ENCODE data around the gene ARHGAP10. TPM values are rescaled to one million over a fixed set of nuclear protein-coding genes. Genes with fewer than 3 reads are reported as not detected.

ARHGAP10 gene
- total RNA-seq, 2 donors from 2014 or later: 23.9 to 28.7 TPM

DNA sequence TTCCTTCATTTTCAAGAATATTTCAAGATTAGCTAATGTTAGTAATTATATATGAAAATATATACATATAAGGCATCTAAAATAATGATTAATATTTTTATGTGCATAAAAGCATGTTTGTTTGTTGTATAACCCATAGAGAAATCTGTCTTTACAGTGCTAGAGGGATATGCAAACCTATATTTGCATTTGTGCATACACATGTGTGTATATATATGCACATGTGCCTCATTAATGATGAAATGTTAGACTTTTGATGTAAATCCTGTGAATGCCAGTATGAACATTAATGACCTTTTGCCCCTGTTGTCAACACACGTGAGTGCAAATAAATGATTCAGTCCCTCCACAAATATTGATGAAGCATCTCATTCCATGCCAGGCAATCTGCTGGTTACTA lies 197.9 kb downstream of the ARHGAP10 start:
- no peaks in the 10 kb centered on the region for H3K27me3 ChIP-seq
- DNase-seq: no peak
- WGBS, 2 donors: 48 to 52% methylated on average over 1 of the region's 1 CpG
- H3K9me3 ChIP-seq: no peaks in the 10 kb centered on the region
- no peak for ATAC-seq
- TF ChIP-seq, protein P1, sequence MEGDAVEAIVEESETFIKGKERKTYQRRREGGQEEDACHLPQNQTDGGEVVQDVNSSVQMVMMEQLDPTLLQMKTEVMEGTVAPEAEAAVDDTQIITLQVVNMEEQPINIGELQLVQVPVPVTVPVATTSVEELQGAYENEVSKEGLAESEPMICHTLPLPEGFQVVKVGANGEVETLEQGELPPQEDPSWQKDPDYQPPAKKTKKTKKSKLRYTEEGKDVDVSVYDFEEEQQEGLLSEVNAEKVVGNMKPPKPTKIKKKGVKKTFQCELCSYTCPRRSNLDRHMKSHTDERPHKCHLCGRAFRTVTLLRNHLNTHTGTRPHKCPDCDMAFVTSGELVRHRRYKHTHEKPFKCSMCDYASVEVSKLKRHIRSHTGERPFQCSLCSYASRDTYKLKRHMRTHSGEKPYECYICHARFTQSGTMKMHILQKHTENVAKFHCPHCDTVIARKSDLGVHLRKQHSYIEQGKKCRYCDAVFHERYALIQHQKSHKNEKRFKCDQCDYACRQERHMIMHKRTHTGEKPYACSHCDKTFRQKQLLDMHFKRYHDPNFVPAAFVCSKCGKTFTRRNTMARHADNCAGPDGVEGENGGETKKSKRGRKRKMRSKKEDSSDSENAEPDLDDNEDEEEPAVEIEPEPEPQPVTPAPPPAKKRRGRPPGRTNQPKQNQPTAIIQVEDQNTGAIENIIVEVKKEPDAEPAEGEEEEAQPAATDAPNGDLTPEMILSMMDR (IDR thresholded peaks at IDR 0.05): no peak
- no peak for TF ChIP-seq POLR2A (IDR thresholded peaks at IDR 0.05)
- H3K36me3 ChIP-seq (replicated peaks in 1 of 2; ENCODE audit: insufficient read depth in 1 of 2, low read depth in 2 of 2): no peaks in the 10 kb centered on the region
- H3K27ac ChIP-seq: no peak overlapping the region
- H3K4me3 ChIP-seq: no peak overlapping the region
- H3K4me1 ChIP-seq: no peaks in the 10 kb centered on the region
- intact Hi-C loops (cut with DNase I): no loop called here

DNA sequence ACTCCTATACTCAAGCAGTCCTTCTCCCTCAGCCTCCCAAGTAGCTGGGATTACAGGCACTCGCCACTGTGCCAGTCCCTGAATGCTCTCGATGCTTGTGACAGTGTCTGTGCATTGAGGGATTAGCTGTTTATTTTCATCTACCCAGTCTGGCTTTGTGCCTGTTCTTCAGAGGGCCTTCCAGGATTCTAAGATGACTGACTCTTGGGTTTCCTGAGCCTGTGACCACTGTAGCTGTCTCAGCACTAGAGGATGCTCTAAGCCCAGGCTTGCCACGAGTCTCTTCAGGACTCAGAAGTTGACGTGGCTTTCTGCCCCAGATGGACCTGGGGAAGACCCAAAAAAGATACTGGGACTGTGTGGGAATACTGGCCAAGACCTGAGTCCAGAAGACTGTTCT lies 201.4 kb downstream of the ARHGAP10 start:
- DNase-seq (no peak), ATAC-seq (no peak)
- H3K9me3 ChIP-seq: no peaks in the 10 kb centered on the region
- no peaks in the 10 kb centered on the region for H3K27me3 ChIP-seq
- intact Hi-C loops (cut with DNase I): no loop called here
- no peaks in the 10 kb centered on the region for H3K36me3 ChIP-seq (replicated peaks in 1 of 2; ENCODE audit: insufficient read depth in 1 of 2, low read depth in 2 of 2)
- TF ChIP-seq, protein P1 (IDR thresholded peaks at IDR 0.05): peak in 1 of 7 experiments; percentile 2
- no peak for TF ChIP-seq POLR2A (IDR thresholded peaks at IDR 0.05)
- H3K4me3 ChIP-seq: no peak overlapping the region
- H3K27ac ChIP-seq: no peak overlapping the region
- no peaks in the 10 kb centered on the region for H3K4me1 ChIP-seq
- WGBS, 2 donors: 92 to 95% methylated on average over 4 of the region's 4 CpGs

DNA sequence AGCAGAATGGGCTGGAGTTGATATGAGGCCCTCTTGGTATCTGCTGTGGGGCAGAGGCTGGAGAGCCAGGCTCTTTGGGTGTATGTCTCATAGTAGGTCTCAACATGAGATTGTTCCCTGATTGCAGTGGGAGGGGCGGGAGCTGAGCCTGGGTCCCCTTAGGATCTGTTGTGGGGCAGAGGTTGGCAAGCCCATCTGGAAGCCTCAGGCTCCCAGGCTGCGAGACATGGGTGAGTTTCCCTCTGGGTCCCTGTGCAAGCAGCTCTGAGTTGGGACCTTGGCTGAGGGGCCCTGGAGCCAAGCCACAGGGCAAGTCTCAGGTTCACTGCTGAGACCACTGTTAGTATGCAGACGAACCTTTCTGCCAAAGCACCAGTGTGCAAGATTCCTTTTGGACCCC lies 201.9 kb downstream of the ARHGAP10 start:
- no peaks in the 10 kb centered on the region for H3K27me3 ChIP-seq
- WGBS, 2 donors: 95% methylated on average over 3 of the region's 3 CpGs; no CpG with 5 or more reads in 1 of the 2 donors
- no peaks in the 10 kb centered on the region for H3K4me1 ChIP-seq
- H3K9me3 ChIP-seq: no peaks in the 10 kb centered on the region
- H3K4me3 ChIP-seq: no peak overlapping the region
- ATAC-seq (no peak), DNase-seq (no peak)
- no peaks in the 10 kb centered on the region for H3K36me3 ChIP-seq (replicated peaks in 1 of 2; ENCODE audit: insufficient read depth in 1 of 2, low read depth in 2 of 2)
- TF ChIP-seq, protein P1 (IDR thresholded peaks at IDR 0.05): no peak
- no peak for TF ChIP-seq POLR2A (IDR thresholded peaks at IDR 0.05)
- intact Hi-C loops (cut with DNase I): no loop called here
- H3K27ac ChIP-seq: no peak overlapping the region

DNA sequence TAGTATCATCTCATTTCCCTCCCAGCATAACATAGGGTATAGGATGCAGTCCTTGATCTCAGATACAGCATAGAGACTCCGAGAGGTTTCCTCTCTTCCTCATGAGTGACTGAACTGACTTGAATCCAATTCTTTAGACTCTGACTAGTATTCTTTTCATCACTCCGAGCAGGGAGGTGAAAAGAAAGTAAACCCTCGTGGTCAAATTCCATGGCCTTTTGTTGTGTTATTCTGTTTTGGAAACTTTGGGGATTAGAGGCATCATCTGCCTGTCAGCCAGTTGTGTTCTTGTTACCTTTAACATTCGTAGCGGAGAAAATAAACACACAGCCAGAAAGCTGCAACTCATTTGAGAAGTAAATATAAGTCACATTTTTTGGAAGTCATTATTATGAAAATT lies 206.6 kb downstream of the ARHGAP10 start:
- Histone ChIP-seq H3K9me3 (no peaks in the 10 kb centered on the region), H3K27ac (no peak overlapping the region), H3K36me3 (replicated peaks in 1 of 2; ENCODE audit: insufficient read depth in 1 of 2, low read depth in 2 of 2) (no peaks in the 10 kb centered on the region), H3K4me1 (peaks cover 7% of the 10 kb centered on the region), H3K27me3 (no peaks in the 10 kb centered on the region), H3K4me3 (no peak overlapping the region)
- TF ChIP-seq POLR2A (IDR thresholded peaks at IDR 0.05): no peak
- TF ChIP-seq, protein P1 (IDR thresholded peaks at IDR 0.05): no peak
- DNase-seq: no peak
- intact Hi-C loops (cut with DNase I): no loop called here
- ATAC-seq: no peak
- whole genome bisulfite sequencing, 2 donors: 81 to 85% methylated on average over 5 of the region's 5 CpGs

DNA sequence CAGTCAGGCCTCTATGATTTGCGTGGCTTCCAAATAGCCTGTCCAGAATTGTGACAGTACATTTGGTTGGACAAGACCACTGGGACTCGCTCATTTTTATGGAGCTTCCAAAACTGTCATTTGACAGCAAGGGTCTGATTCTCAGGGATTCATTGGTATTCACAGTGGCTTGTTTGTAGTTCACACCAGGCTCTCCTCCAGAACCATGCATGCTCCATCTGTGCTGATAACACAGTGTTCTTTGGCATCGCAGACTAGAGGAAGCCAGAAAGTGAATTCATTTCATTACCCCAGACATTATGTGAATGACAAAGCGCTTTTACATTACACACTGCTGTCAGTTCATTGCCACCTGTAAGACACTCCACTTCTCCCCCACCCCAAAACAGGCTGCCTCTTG lies 208.3 kb downstream of the ARHGAP10 start:
- DNase-seq (no peak), ATAC-seq (peak; percentile 42)
- Histone ChIP-seq H3K27me3 (no peaks in the 10 kb centered on the region), H3K27ac (no peak overlapping the region), H3K4me1 (peaks cover 7% of the 10 kb centered on the region), H3K4me3 (no peak overlapping the region), H3K9me3 (no peaks in the 10 kb centered on the region), H3K36me3 (replicated peaks in 1 of 2; ENCODE audit: insufficient read depth in 1 of 2, low read depth in 2 of 2) (no peaks in the 10 kb centered on the region)
- TF ChIP-seq, protein P1 (IDR thresholded peaks at IDR 0.05): no peak
- no peak for TF ChIP-seq POLR2A (IDR thresholded peaks at IDR 0.05)
- intact Hi-C loops (cut with DNase I): no loop called here
- WGBS, 2 donors: 64% methylated on average over 4 of the region's 4 CpGs
